GM23338 (cell line): ENCODE data around the gene ARL4D. TPM values are rescaled to one million over a fixed set of nuclear protein-coding genes. Genes with fewer than 3 reads are reported as not detected.
A peak's percentile ranks its signal among the peaks of the same experiment; 100 is the strongest.

ENCODE experiments used
- ATAC-seq: fragments of 200-7000 bp; cut with Tn5 transposase; 3 replicates; pipeline ENCODE4 v1.9.1; 2020
- DNase-seq: peaks from one replicate; pipeline ENCODE4 v3.0.0-alpha.2; 2015; ENCODE audit warnings: low spot score
- H2AFZ ChIP-seq: fragments of 200-600 bp; sonication (generic); 2 replicates; pipeline ENCODE4 v1.8.0; 2016; ENCODE audit warnings: antibody characterized with exemption, mild to moderate bottlenecking, moderate library complexity
- H3F3A ChIP-seq: fragments of 200-600 bp; sonication (generic); replicated peaks from 2 replicates; pipeline ENCODE4 v1.8.0; 2017; ENCODE audit warnings: antibody characterized with exemption, mixed run types, low read depth
- H3K27ac ChIP-seq: fragments of 200-600 bp; sonication (generic); 2 replicates; pipeline ENCODE4 v1.6.1; 2016; ENCODE audit warnings: low read depth
- H3K27me3 ChIP-seq: fragments of 200-600 bp; sonication (generic); 2 replicates; pipeline ENCODE4 v1.8.0; 2016; ENCODE audit warnings: mild to moderate bottlenecking, mixed run types, moderate library complexity; ENCODE audit not compliant: insufficient read depth
- H3K36me3 ChIP-seq: fragments of 200-600 bp; sonication (generic); 2 replicates; pipeline ENCODE4 v1.8.0; 2016; ENCODE audit warnings: mild to moderate bottlenecking; ENCODE audit not compliant: insufficient read depth
- H3K4me1 ChIP-seq: fragments of 200-600 bp; sonication (generic); 2 replicates; pipeline ENCODE4 v1.8.0; 2016; ENCODE audit warnings: mild to moderate bottlenecking, moderate library complexity; ENCODE audit not compliant: insufficient read depth
- H3K4me2 ChIP-seq: fragments of 200-600 bp; sonication (generic); 2 replicates; pipeline ENCODE4 v1.7.1; 2017; ENCODE audit warnings: mixed run types
- H3K4me3 ChIP-seq: fragments of 200-600 bp; sonication (generic); 2 replicates; pipeline ENCODE4 v1.6.1; 2016; ENCODE audit warnings: mixed run types
- H3K79me2 ChIP-seq: fragments of 200-600 bp; sonication (generic); replicated peaks from 2 replicates; pipeline ENCODE4 v1.8.0; 2017; ENCODE audit warnings: mild to moderate bottlenecking; ENCODE audit not compliant: insufficient read depth
- H3K9me2 ChIP-seq: fragments of 200-600 bp; sonication (generic); 2 replicates; pipeline ENCODE4 v1.8.0; 2017; ENCODE audit not compliant: insufficient read depth
- H4K20me1 ChIP-seq: fragments of 200-600 bp; sonication (generic); replicated peaks from 2 replicates; pipeline ENCODE4 v1.8.0; 2017; ENCODE audit warnings: mild to moderate bottlenecking; ENCODE audit not compliant: insufficient read depth
- H3K27ac Mint-ChIP-seq: 2 replicates; pipeline ENCODE4 v1.8.0; 2020; ENCODE audit warnings: inconsistent platforms, mild to moderate bottlenecking, moderate library complexity, mixed read lengths
- H3K27me3 Mint-ChIP-seq: 3 replicates; pipeline ENCODE4 v1.8.0; 2022; ENCODE audit warnings: low read depth, mild to moderate bottlenecking, moderate library complexity, mixed read lengths, inconsistent platforms; ENCODE audit not compliant: insufficient read depth, poor library complexity
- H3K36me3 Mint-ChIP-seq: 3 replicates; pipeline ENCODE4 v1.8.0; 2021; ENCODE audit warnings: low read depth, mild to moderate bottlenecking, inconsistent platforms, moderate library complexity, mixed read lengths
- H3K4me1 Mint-ChIP-seq: 3 replicates; pipeline ENCODE4 v1.8.0; 2020; ENCODE audit warnings: mild to moderate bottlenecking, inconsistent platforms, mixed read lengths
- H3K4me3 Mint-ChIP-seq: 3 replicates; pipeline ENCODE4 v1.8.0; 2021; ENCODE audit warnings: moderate library complexity, mild to moderate bottlenecking, inconsistent platforms, mixed read lengths
- H3K9me3 Mint-ChIP-seq: 3 replicates; pipeline ENCODE4 v1.8.0; 2020; ENCODE audit warnings: moderate library complexity, mild to moderate bottlenecking, inconsistent platforms, mixed read lengths
- EZH2 ChIP-seq: fragments of 200-600 bp; sonication (generic); IDR thresholded peaks from one replicate; pipeline ENCODE4 v1.8.0; 2017; ENCODE audit warnings: antibody characterized with exemption, mild to moderate bottlenecking, low read depth; ENCODE audit not compliant: unreplicated experiment
- JUNB ChIP-seq: IDR thresholded peaks from one replicate; pipeline ENCODE4 v1.6.1; 2016; ENCODE audit warnings: antibody characterized with exemption; ENCODE audit not compliant: unreplicated experiment
- NANOG ChIP-seq: IDR thresholded peaks from 2 replicates; pipeline ENCODE4 v1.6.1; 2016; ENCODE audit warnings: antibody characterized with exemption, borderline replicate concordance
- ZNF462 ChIP-seq: fragments of 250-450 bp; sonication (Bioruptor Pico); IDR thresholded peaks from 2 replicates; pipeline ENCODE4 v1.5.0; 2020; ENCODE audit warnings: mild to moderate bottlenecking, moderate library complexity
- polyA plus RNA-seq: library from polyadenylated mRNA; unstranded; fragments of >200 nt; fragmentation: Nextera tagmentation; extraction: Ambion mirVana; gene quantifications from 2 replicates; pipeline ENCODE4 v1.2.1, GENCODE V29; 2016
- total RNA-seq: library from RNA; depleted of rRNA; stranded (reverse); fragments of >200 nt; shearing (Covaris generic); gene quantifications from 2 replicates; pipeline ENCODE4 v1.2.3, GENCODE V29; 2014
- TF ChIP-seq, protein P1 (sequence below): IDR thresholded peaks from 2 replicates; pipeline ENCODE4 v1.6.1; 2016; ENCODE audit warnings: antibody characterized with exemption

The ARL4D gene
- total and polyA plus RNA-seq, 2 experiments from 2014 or later = 8.7 to 9.5 TPM

- Mint-ChIP-seq H3K9me3 (no peaks in the 10 kb centered on the region), H3K4me1 (peaks cover 21% of the 10 kb centered on the region), H3K27ac (no peak overlapping the region), H3K27me3 (peaks cover 7% of the 10 kb centered on the region), H3K36me3 (no peaks in the 10 kb centered on the region), H3K4me3 (no peak overlapping the region)
- DNase-seq (no peak), ATAC-seq (no peak)
- TF ChIP-seq, protein P1, sequence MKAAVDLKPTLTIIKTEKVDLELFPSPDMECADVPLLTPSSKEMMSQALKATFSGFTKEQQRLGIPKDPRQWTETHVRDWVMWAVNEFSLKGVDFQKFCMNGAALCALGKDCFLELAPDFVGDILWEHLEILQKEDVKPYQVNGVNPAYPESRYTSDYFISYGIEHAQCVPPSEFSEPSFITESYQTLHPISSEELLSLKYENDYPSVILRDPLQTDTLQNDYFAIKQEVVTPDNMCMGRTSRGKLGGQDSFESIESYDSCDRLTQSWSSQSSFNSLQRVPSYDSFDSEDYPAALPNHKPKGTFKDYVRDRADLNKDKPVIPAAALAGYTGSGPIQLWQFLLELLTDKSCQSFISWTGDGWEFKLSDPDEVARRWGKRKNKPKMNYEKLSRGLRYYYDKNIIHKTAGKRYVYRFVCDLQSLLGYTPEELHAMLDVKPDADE = no peak
- TF ChIP-seq JUNB (no peak), EZH2 (no peak)
- Histone ChIP-seq H2AFZ (peak overlapping the region; percentile 66; the same call in 1 of the 2 replicates), H4K20me1 (no peaks in the 10 kb centered on the region), H3K36me3 (no peaks in the 10 kb centered on the region), H3K9me2 (0 out of 2 replicates have a peak, but pooled peaks cover 4% of the 10 kb centered on the region), H3K4me2 (no peak overlapping the region), H3K4me1 (peaks cover 11% of the 10 kb centered on the region), H3K27me3 (no peaks in the 10 kb centered on the region), H3K27ac (no peak overlapping the region), H3F3A (no peaks in the 10 kb centered on the region), H3K4me3 (no peak overlapping the region), H3K79me2 (no peaks in the 10 kb centered on the region)
Observed at GRCh38 chr17:43412166-43412565, 13.4 kb downstream of the ARL4D start.

GRCh38 chr17:43416998-43417890, 18.5 kb downstream of the ARL4D start:
- H3K4me2 ChIP-seq = no peak overlapping the region
- H3K79me2 ChIP-seq = no peaks in the 10 kb centered on the region
- no peaks in the 10 kb centered on the region for H3F3A ChIP-seq
- no peaks in the 10 kb centered on the region for H4K20me1 ChIP-seq
- H3K9me2 ChIP-seq = 0 out of 2 replicates have a peak, but pooled peaks cover 4% of the 10 kb centered on the region
- H3K36me3 ChIP-seq = no peaks in the 10 kb centered on the region
- Mint-ChIP-seq H3K27me3 (peaks cover 4% of the 10 kb centered on the region), H3K4me3 (no peak overlapping the region), H3K4me1 (peaks cover 2% of the 10 kb centered on the region; the same call in 2 of the 3 replicates), H3K36me3 (no peaks in the 10 kb centered on the region), H3K27ac (no peak overlapping the region), H3K9me3 (no peaks in the 10 kb centered on the region)
- TF ChIP-seq NANOG = no peak
- TF ChIP-seq ZNF462 (CRISPR knock-in tag) = no peak
- H2AFZ ChIP-seq = no peak overlapping the region
- no peak overlapping the region for H3K27ac ChIP-seq
- H3K27me3 ChIP-seq = no peaks in the 10 kb centered on the region
- H3K4me3 ChIP-seq = no peak overlapping the region
- peaks cover 12% of the 10 kb centered on the region; the same call in 1 of the 2 replicates for H3K4me1 ChIP-seq
- ATAC-seq (no peak), DNase-seq (no peak)
